Fibroblast of lung (primary cell): ENCODE measurements around the gene XRCC3.

Experiments used
- EZH2 ChIP-seq: IDR thresholded peaks from 2 replicates; pipeline ENCODE4 v1.5.1; 2012; ENCODE audit warnings: low read length, control low read depth, mild to moderate bottlenecking; ENCODE audit errors: missing control alignments
- TF ChIP-seq, protein P1 (sequence below), 2 donors: IDR thresholded peaks in 1 of 2; conservative IDR thresholded peaks in 1 of 2; 1 replicate in 1 of 2; 2 replicates in 1 of 2; pipeline ENCODE4 v1.5.1; 2011 to 2012; ENCODE audit warnings: low read length in 2 of 2, control low read depth in 1 of 2, inconsistent platforms in 1 of 2, low read depth in 1 of 2, mild to moderate bottlenecking in 1 of 2

- TF ChIP-seq, protein P1, sequence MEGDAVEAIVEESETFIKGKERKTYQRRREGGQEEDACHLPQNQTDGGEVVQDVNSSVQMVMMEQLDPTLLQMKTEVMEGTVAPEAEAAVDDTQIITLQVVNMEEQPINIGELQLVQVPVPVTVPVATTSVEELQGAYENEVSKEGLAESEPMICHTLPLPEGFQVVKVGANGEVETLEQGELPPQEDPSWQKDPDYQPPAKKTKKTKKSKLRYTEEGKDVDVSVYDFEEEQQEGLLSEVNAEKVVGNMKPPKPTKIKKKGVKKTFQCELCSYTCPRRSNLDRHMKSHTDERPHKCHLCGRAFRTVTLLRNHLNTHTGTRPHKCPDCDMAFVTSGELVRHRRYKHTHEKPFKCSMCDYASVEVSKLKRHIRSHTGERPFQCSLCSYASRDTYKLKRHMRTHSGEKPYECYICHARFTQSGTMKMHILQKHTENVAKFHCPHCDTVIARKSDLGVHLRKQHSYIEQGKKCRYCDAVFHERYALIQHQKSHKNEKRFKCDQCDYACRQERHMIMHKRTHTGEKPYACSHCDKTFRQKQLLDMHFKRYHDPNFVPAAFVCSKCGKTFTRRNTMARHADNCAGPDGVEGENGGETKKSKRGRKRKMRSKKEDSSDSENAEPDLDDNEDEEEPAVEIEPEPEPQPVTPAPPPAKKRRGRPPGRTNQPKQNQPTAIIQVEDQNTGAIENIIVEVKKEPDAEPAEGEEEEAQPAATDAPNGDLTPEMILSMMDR (conservative IDR thresholded peaks at IDR 0.05 in 1 of 2, IDR thresholded peaks at IDR 0.05 in 1 of 2; ENCODE audit: low read depth in 1 of 2, low read length in 2 of 2), result no peak
- no peak for TF ChIP-seq EZH2
These were observed 47.6 kb downstream of the XRCC3 start for GRCh38 chr14:103667671-103668070.
